ENCODE results near the gene PLEKHG3.

The PLEKHG3 gene

DNA sequence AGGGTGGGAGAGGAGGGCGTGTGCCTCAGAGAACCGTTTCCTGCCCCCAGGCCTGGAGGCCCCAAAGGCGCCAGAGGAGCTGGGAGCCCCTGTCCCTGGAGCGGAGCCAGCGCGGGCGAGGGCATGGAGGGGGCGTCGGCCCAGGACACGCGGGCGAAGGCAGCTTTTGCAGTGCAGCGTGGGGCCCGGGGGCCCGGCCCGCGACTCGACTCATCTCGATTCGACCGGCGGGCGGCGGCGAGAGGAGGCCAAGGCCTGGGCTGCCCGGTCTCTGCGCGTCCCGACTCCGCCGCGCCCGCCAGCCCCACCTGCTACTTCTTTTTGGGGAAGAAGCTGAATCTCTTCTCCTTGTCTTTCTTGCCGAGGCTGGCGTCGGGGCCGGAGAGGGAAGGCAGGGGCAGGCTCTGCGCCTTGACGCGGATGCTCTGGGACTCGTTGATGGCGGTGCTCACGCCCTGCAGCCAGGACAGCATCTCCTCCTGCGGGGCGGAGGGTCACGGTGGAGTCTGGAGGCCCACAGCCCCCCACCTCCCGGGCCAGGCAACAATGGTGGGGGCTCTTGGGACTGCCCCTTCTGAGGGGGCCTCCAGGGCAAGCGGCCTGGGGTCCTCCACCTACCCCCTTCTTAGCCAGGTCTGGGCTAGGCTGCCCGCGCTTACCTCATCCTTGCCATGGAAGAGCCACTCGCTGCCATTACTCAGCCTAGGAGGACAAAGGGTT, 44.9 kb downstream of the PLEKHG3 start:
- no peak for DNase-seq

DNA sequence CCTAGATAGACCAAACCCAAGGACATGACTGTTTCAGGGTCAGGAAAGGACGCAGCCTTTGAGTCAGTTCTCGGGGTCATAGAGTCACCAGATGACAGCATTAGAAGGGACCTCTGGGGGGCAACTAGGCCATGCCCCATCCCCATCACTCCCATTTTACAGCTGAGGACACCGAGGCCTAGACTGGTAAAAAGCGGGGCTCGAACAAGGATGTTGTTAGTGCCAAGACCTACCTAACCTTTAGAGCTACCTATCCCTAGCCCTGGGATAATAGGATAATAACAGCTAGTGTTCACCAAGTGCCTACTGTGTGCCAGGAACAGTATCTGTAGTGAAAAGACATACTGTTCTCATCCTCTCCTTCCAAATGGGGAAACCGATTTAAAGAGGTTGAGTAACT, 48.7 kb downstream of the PLEKHG3 start:
- DNase-seq = no peak

GRCh38 chr14:64753374-64753773, 49.1 kb downstream of the PLEKHG3 start:
- no peak for DNase-seq

DNA sequence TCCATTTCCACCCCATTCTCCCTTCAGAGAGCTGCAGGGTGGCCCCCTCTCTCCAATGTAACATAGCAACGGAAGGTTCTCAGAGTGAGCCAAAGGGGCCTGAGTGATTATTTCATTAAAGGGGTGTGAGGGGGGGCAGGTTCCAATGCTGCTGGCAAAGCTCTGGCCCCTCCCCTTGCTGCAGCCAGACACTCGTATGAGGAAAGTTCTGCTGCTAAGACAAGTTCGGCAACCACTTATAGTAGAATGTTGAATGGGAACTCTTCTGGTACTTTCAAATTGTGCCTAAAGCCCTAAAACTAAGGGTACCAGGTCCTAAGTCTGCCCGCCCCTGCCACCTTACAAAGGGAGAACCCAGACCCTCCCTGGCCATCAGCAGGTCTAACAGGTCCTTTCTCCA, 49.8 kb downstream of the PLEKHG3 start:
- DNase-seq = no peak

DNA sequence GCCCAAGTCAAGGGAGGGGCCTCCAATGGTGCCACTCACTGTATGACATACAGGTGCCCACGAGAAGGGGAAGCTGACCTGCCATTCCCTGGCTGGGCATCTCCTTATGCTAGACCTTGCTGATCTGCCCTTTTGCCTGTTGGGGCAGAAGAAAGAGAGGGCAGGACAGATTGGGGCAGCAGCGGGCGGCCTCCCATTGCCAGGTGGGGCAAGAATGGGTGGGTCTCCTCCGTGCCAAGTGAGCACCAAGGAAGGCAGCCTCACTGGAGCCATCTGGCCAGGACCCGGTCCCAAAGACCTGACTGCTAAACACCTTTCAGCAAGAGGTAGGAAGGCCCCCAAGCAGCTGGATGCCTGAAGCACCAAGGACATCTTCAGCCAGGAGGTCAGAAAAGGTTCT, 50.5 kb downstream of the PLEKHG3 start:
- no peak for DNase-seq

DNA sequence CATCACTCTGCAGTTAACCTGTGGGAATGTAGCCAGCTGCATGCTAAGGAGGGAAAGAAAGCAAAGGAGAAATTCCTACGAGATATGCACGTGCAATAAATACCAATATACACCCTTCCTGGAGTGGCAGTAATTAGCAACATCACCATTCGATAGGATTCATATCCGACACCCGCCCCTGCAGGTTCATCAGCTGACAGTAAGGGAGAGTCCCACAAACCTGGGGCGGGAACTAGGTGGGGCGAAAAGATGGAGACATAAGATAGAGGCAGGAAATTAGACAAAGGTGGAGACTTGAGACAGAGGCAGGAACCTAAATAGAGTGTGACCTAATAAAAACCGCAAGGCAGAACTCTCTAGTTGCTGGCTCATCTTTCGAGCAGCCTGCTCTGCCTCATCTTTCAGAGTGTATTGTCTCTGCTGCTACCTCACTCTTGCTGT, 51.6 kb downstream of the PLEKHG3 start:
- DNase-seq = peak; percentile 31 to 94 (median 72)

DNA sequence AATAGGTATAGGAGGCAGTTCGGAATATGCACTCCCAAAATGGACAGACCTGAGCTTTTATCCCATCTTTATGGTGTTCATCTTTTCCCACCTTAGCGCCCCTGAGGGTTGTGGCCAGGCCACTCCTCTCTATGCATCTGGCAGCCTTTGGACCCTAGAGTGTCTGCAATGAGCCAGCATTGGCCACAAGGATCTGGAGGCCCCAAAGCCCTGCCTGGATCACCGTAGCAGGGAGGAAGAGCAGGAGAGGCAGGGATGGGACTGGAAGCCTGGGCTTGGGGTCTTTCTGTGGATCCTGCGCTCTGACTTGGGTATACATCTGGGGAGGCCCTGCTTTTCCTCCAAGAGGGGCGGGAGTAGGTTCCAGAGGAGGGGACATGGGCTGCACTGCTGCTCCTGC, 52.5 kb downstream of the PLEKHG3 start:
- no peak for DNase-seq

DNA sequence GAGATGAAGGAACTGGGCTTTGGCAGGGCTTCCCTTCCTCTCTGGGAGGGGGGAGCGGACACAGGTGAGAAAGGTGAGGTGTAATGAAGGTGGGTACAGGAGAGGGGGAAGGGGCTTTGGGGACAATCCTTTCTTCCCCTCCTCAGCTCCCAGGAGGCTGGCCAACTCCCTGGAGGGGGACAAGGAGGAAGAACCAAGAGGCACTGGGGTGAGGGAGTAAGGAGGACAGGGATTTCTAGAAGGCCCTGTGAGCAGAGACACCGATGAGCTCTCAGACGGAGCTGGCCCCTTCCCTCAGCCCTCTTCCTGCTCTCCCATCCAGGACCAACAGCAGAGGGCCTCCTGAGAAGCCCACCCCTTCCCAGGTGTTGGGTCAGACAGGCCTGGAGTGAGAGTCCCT, 53.4 kb downstream of the PLEKHG3 start:
- no peak for DNase-seq

DNA sequence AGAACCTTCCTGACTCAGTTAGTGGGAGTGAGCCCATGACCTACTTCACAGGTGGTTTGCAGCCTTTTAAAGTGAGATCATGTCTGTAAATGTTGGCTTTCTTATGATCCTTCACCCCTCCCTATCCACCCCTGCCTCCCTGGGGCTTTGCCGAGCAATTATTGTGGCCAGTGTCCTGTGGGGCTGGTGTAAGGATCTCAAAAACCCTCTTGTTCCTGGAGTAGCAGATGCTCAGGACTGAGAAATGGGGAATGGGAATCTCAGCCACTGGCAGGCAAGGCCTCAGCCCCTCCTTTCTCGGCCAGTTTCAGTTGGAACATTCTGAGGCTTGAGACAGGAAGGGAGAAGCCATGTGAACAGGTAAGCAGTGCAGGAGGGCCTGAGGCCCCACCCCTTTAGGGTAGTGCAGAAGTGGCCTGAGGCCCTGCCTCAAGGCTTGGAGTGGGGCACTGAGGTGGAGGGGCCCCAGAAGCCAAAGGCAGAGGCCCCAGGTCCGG, 53.8 kb downstream of the PLEKHG3 start:
- peak in 1 of 5 experiments; percentile 67 for DNase-seq

- peak in 1 of 5 experiments; percentile 24 for DNase-seq
Observed at GRCh38 chr14:64758691-64759554, 54.7 kb downstream of the PLEKHG3 start.

DNA sequence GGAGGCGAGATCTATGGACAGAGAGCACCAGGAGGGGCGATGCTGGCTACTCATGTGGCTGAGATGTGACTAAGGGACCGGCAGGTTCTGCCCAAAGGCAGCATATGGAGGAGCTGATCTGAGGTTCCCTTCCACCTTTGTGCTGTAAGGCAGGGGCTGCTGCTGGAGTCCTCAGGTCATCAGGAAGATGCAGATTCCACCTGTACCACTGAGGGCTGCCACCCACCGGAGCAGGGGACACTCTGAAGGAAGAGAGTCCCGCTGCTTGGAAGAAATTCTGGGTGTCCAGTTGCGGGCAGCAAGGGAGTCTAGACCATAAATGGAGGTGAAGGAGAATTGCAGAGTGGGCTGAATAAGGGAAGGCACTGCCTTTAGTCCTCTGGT, 55.3 kb downstream of the PLEKHG3 start:
- no peak for DNase-seq

- peak; percentile 28 to 66 (median 51) for DNase-seq
Observed at GRCh38 chr14:64760146-64760755, 56.0 kb downstream of the PLEKHG3 start.

- no peak for DNase-seq
Observed at GRCh38 chr14:64760916-64761315, 56.7 kb downstream of the PLEKHG3 start.

- peak in 1 of 5 experiments; percentile 24 for DNase-seq
Observed at GRCh38 chr14:64761441-64762043, 57.3 kb downstream of the PLEKHG3 start.

GRCh38 chr14:64762044-64763034, 58.1 kb downstream of the PLEKHG3 start:
- DNase-seq = peak in 4 of 5 experiments; percentile 31 to 64 (median 34)

DNA sequence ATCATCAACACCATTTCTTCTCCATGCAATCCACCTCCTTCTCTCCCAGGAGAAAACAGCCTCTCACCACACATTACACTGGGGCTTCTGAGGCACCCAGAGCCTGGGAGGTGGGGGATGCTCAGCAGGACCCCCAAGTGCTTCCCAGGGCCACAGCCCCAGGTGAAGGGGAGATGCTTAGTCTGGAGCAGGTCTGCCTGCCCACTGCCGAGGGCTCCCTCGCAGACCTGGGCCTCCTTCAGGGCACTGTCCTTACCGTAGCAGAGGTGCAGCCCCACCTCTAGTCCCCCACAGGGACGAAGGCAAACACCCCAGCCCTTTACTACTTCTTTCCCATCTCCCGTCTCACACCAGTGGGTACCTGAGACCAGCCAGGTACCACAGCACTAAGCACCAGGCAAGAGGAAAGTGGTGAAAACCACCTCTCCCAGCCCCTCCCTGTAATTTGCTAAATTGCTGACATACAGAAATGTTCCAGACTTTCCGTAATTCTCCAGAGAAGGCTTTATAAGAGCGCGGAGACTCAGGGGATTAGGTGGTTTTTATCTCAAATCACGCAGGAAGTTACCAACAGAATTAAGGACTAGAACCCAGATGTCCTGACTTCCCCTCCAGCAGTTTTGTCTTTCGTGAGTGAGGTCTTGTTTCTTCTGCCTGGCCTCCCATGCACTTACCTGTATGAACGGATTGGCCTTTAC, 59.0 kb downstream of the PLEKHG3 start:
- no peak for DNase-seq

GRCh38 chr14:64763801-64764621, 59.8 kb downstream of the PLEKHG3 start:
- DNase-seq = peak in 1 of 5 experiments; percentile 21

DNA sequence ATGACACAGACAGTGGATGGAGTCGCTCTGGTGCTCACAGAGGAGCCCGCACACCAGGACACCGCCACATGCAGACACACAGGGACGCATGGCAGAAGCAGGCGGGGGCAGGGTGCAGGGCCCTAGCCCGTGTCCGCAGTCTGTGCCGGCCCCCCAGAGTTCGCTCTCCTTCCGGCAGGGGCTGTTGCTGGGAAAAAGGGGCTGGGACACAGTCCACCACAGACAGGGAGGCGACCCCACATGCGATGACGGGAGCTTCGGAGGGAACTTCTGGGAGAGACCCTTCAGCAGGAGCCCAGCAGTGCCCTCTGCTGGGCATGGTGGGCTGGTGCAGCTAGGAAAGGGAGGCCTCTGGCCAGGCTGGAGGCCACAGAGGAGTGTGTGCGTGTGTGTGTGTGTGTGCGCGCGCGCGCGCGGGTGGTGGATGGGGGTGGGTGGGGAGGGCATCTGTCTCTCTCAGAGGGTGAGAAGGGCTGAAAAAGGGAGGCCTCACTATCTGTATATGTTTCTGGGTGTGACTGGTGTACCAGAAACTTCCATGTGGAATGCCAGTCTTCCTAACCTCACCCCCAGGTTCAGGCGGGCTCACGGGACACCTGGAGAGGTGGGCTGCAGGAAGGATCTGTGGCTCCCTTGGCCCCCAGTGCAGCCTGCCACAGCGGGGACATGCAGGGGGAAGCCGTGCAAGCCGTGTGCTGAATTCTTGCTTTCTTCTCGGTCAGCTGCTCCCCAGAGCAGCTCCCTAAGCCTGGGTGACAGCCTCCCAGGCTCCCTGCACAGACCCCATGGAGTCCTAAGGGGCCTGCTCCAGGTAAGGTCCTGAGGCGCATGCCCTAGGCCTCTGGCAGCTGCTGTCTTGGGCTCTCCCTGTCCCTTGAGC, 60.7 kb downstream of the PLEKHG3 start:
- peak; percentile 37 to 73 (median 54) for DNase-seq
